ENCODE measurements around the gene COL5A1. TPM values are rescaled to one million over a fixed set of nuclear protein-coding genes. Genes with fewer than 3 reads are reported as not detected.
A peak's percentile ranks its signal among the peaks of the same experiment; 100 is the strongest.

COL5A1 gene
- total RNA-seq, 1 donor: 801 TPM

DNA sequence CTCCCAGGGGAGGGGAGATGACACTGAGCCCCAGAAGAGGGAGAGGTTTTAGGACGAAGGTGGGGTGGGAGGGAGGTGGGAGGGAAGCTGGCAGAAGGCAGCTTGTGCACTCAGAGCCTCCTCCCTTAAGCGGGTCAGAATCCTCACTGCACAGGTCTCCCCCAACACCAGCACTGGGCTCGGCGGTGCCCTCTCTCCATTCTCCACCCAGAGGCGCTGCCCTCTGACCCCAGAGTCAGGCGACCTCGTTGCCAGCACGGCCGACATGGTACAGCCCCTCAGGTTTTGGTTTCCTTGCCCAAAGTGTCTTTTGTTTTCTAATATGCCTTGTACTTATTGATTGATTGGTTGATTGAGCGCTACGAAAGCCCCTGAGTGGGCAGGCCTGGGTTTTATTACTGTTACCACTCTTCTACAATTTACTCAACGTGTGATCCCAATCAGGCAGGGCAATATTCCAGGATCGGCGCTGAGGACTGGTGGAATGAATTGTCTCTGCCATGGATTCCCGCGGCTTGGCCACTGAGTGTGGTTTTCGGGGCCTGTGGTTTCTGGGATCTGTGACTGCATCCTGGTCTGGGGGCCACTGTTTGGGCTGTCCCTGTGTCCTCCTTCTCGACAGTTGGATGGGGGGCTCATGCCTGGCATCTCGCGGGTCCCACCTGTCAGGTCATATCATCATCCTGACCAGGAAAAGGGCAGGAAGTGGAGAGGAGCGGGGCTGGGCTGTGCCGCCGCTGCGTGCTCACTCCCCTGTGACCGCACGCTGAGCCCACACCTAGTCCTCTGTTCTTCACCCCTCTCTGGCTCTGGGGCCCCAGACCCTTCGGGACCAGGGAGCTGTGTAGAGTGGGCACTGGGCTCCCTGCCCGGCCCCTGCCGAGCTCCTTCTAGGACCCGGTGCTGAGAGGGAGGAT, 229.4 kb downstream of the COL5A1 start:
- no peaks in the 10 kb centered on the region for H3K4me1 ChIP-seq (ENCODE audit: insufficient read depth, low read length)
- H3K4me3 ChIP-seq (ENCODE audit: insufficient read depth, low read length): no peak overlapping the region
- peaks cover 7% of the 10 kb centered on the region for H3K27me3 ChIP-seq (ENCODE audit: insufficient read depth, low read length)
- H3K79me2 ChIP-seq (ENCODE audit: insufficient read depth, low read length): no peaks in the 10 kb centered on the region
- TF ChIP-seq CTCF (IDR thresholded peaks at IDR 0.05; ENCODE audit: extremely low read depth, low read depth, low read length): no peak
- no peak overlapping the region for H3K27ac ChIP-seq (ENCODE audit: low read depth, low read length)
- H2AFZ ChIP-seq (ENCODE audit: low read length): no peak overlapping the region
- H4K20me1 ChIP-seq (ENCODE audit: insufficient read depth, low read length): no peaks in the 10 kb centered on the region
- DNase-seq (ENCODE audit: insufficient read length, low spot score, missing footprints): peak; percentile 66
- no peaks in the 10 kb centered on the region for H3K9me3 ChIP-seq (ENCODE audit: low read depth, low read length)
- no peaks in the 10 kb centered on the region for H3K36me3 ChIP-seq (ENCODE audit: insufficient read depth, low read length)
- no peak overlapping the region for H3K4me2 ChIP-seq (ENCODE audit: insufficient read depth, low read length)

- no peak overlapping the region for H2AFZ ChIP-seq (ENCODE audit: low read length)
- H3K4me2 ChIP-seq (ENCODE audit: insufficient read depth, low read length): no peak overlapping the region
- H3K27me3 ChIP-seq (ENCODE audit: insufficient read depth, low read length): peaks cover 7% of the 10 kb centered on the region
- H3K79me2 ChIP-seq (ENCODE audit: insufficient read depth, low read length): no peaks in the 10 kb centered on the region
- no peak for TF ChIP-seq CTCF (IDR thresholded peaks at IDR 0.05; ENCODE audit: extremely low read depth, low read depth, low read length)
- H3K4me3 ChIP-seq (ENCODE audit: insufficient read depth, low read length): no peak overlapping the region
- H3K4me1 ChIP-seq (ENCODE audit: insufficient read depth, low read length): no peaks in the 10 kb centered on the region
- H3K36me3 ChIP-seq (ENCODE audit: insufficient read depth, low read length): no peaks in the 10 kb centered on the region
- peak; percentile 65 for DNase-seq (ENCODE audit: insufficient read length, low spot score, missing footprints)
- no peak overlapping the region for H3K27ac ChIP-seq (ENCODE audit: low read depth, low read length)
- no peaks in the 10 kb centered on the region for H4K20me1 ChIP-seq (ENCODE audit: insufficient read depth, low read length)
- no peaks in the 10 kb centered on the region for H3K9me3 ChIP-seq (ENCODE audit: low read depth, low read length)
Observed at GRCh38 chr9:134871697-134872340, 230.2 kb downstream of the COL5A1 start.

- Histone ChIP-seq H3K27ac (ENCODE audit: low read depth, low read length) (no peak overlapping the region), H2AFZ (ENCODE audit: low read length) (no peak overlapping the region), H3K4me3 (ENCODE audit: insufficient read depth, low read length) (no peak overlapping the region), H3K79me2 (ENCODE audit: insufficient read depth, low read length) (no peaks in the 10 kb centered on the region), H4K20me1 (ENCODE audit: insufficient read depth, low read length) (no peaks in the 10 kb centered on the region), H3K4me2 (ENCODE audit: insufficient read depth, low read length) (no peak overlapping the region), H3K36me3 (ENCODE audit: insufficient read depth, low read length) (no peaks in the 10 kb centered on the region), H3K4me1 (ENCODE audit: insufficient read depth, low read length) (no peaks in the 10 kb centered on the region), H3K27me3 (ENCODE audit: insufficient read depth, low read length) (peaks cover 13% of the 10 kb centered on the region), H3K9me3 (ENCODE audit: low read depth, low read length) (no peaks in the 10 kb centered on the region)
- DNase-seq (ENCODE audit: insufficient read length, low spot score, missing footprints): no peak
- no peak for TF ChIP-seq CTCF (IDR thresholded peaks at IDR 0.05; ENCODE audit: extremely low read depth, low read depth, low read length)
Observed at GRCh38 chr9:134872482-134873231, 231.1 kb downstream of the COL5A1 start.

Measured in osteoblast (primary cell).